ENCODE data around the gene ARSG. TPM values are rescaled to one million over a fixed set of nuclear protein-coding genes. Genes with fewer than 3 reads are reported as not detected.

The ARSG gene
- total and polyA plus RNA-seq, 2 of the 13 experiments (the other 11 are each of a cell fraction or from before 2014, with no cell fraction given), result 3.7 to 15.2 TPM

GRCh38 chr17:68315930-68316329 lies 24.6 kb downstream of the ARSG start:
- no TSS peak for BruUV-seq (replicated peaks)
- Histone ChIP-seq H3K9me3 (ENCODE audit: low read length) (no peaks in the 10 kb centered on the region), H2AFZ (ENCODE audit: low read length) (no peak overlapping the region), H3K79me2 (ENCODE audit: insufficient read depth, low read length) (no peaks in the 10 kb centered on the region), H3K4me2 (ENCODE audit: low read depth, low read length) (no peak overlapping the region), H3K36me3 (replicated peaks in 1 of 2; ENCODE audit: control insufficient read depth in 1 of 2, insufficient read depth in 2 of 2, low read length in 2 of 2) (no peaks in the 10 kb centered on the region), H4K20me1 (ENCODE audit: insufficient read depth, low read length) (no peaks in the 10 kb centered on the region), H3K9ac (ENCODE audit: insufficient read depth, low read depth, low read length) (no peak overlapping the region), H3K27me3 (ENCODE audit: control insufficient read depth in 1 of 2, insufficient read depth in 2 of 2, low read length in 2 of 2) (no peaks in the 10 kb centered on the region), H3K4me3 (replicated peaks in 1 of 3; ENCODE audit: insufficient read depth in 1 of 3, low read depth in 2 of 3, low read length in 3 of 3) (no peak overlapping the region), H3K4me1 (ENCODE audit: insufficient read depth, low read length) (peaks cover 77% of the 10 kb centered on the region), H3K27ac (ENCODE audit: extremely low read length, insufficient read depth, low read length) (no peak overlapping the region)
- DNase-seq (ENCODE audit: low spot score) (no peak), FAIRE-seq (no peak), ATAC-seq (no peak)
- WGBS (ENCODE audit: low lambda C conversion rate), result 97% methylated on average over 4 of the region's 4 CpGs
- in situ Hi-C loops (cut with HindIII; ENCODE audit: extremely low pct_ligation_motif_present, low pct_unique_long_range_greater_than_20kb) (no loop called here), intact Hi-C loops (cut with micrococcal nuclease; ENCODE audit: unreplicated experiment) (no loop called here)
- ChIA-PET POLR2A (no interaction called here), CTCF (ENCODE audit: low intra/inter-chr PET ratio, low total read pairs) (no interaction called here)
- TF ChIP-seq DNMT3B (CRISPR knock-in tag; conservative IDR thresholded peaks at IDR 0.05) (no peak), MNT (IDR thresholded peaks at IDR 0.05) (peak; percentile 33; the same call in 1 of the 2 replicates), ZMYM3 (CRISPR knock-in tag; IDR thresholded peaks at IDR 0.05) (peak; percentile 83)

GRCh38 chr17:68317458-68317857 lies 26.2 kb downstream of the ARSG start:
- Histone ChIP-seq H3K27me3 (ENCODE audit: control insufficient read depth in 1 of 2, insufficient read depth in 2 of 2, low read length in 2 of 2) (no peaks in the 10 kb centered on the region), H3K36me3 (replicated peaks in 1 of 2; ENCODE audit: control insufficient read depth in 1 of 2, insufficient read depth in 2 of 2, low read length in 2 of 2) (no peaks in the 10 kb centered on the region), H3K4me3 (replicated peaks in 1 of 3; ENCODE audit: insufficient read depth in 1 of 3, low read depth in 2 of 3, low read length in 3 of 3) (no peak overlapping the region), H3K9ac (ENCODE audit: insufficient read depth, low read depth, low read length) (no peak overlapping the region), H3K9me3 (ENCODE audit: low read length) (no peaks in the 10 kb centered on the region), H3K27ac (ENCODE audit: extremely low read length, insufficient read depth, low read length) (no peak overlapping the region), H2AFZ (ENCODE audit: low read length) (no peak overlapping the region), H3K4me2 (ENCODE audit: low read depth, low read length) (no peak overlapping the region), H3K4me1 (ENCODE audit: insufficient read depth, low read length) (peaks cover 71% of the 10 kb centered on the region), H3K79me2 (ENCODE audit: insufficient read depth, low read length) (no peaks in the 10 kb centered on the region), H4K20me1 (ENCODE audit: insufficient read depth, low read length) (no peaks in the 10 kb centered on the region)
- CTCF ChIA-PET (ENCODE audit: low intra/inter-chr PET ratio, low total read pairs), result no interaction called here
- FAIRE-seq (no peak), ATAC-seq (no peak), DNase-seq (ENCODE audit: low spot score) (no peak)
- no TSS peak for BruUV-seq (replicated peaks)
- WGBS (ENCODE audit: low lambda C conversion rate), result 93% methylated on average over 6 of the region's 6 CpGs
- POLR2A ChIA-PET, result interaction anchor here (1.2 to 1.6 kb wide), 2 partner anchors 26 to 67 kb away, joined by 3 to 5 read pairs; partner anchors contain the start of genes ARSG and SLC16A6
- in situ Hi-C loops (cut with HindIII; ENCODE audit: extremely low pct_ligation_motif_present, low pct_unique_long_range_greater_than_20kb) (no loop called here), intact Hi-C loops (cut with micrococcal nuclease; ENCODE audit: unreplicated experiment) (no loop called here)
- TF ChIP-seq TMF1 (CRISPR knock-in tag; IDR thresholded peaks at IDR 0.05; ENCODE audit: low read depth) (no peak), RFX3 (CRISPR knock-in tag; IDR thresholded peaks at IDR 0.05) (no peak), ZNF713 (CRISPR knock-in tag; IDR thresholded peaks at IDR 0.05) (0 out of 2 replicates have a peak, but pooled peaks have one; percentile 6), GABPA (IDR thresholded peaks at IDR 0.05; ENCODE audit: low read depth, low read length) (no peak), GABPA (CRISPR knock-in tag; IDR thresholded peaks at IDR 0.05; ENCODE audit: low read depth) (no peak), NR2F6 (IDR thresholded peaks at IDR 0.05) (no peak), NR2F6 (CRISPR knock-in tag; IDR thresholded peaks at IDR 0.05) (0 out of 2 replicates have a peak, but pooled peaks have one; percentile 18), SIX1 (CRISPR knock-in tag; IDR thresholded peaks at IDR 0.05; ENCODE audit: borderline replicate concordance) (no peak), NFIC (IDR thresholded peaks at IDR 0.05; ENCODE audit: low read length) (no peak), ZNF646 (CRISPR knock-in tag; IDR thresholded peaks at IDR 0.05) (no peak), TBX3 (IDR thresholded peaks at IDR 0.05; ENCODE audit: borderline replicate concordance) (no peak)
